Spleen (tissue), 7 donors: ENCODE measurements around the gene TRIM26.

Experiments used
- POLR2A ChIP-seq, 3 donors: fragments of 450-650 bp; IDR thresholded peaks; one replicate each; pipeline ENCODE4 v1.5.1; 2017; ENCODE audit warnings: antibody characterized with exemption in 3 of 3, mild to moderate bottlenecking in 1 of 3
- POLR2AphosphoS5 ChIP-seq, 3 donors: sonication (generic); formaldehyde crosslinking; IDR thresholded peaks; one replicate each; pipeline ENCODE4 v1.5.1; 2017; ENCODE audit warnings: antibody characterized with exemption in 3 of 3
- TF ChIP-seq, protein P1 (sequence below), 11 experiments: fragments of 200-600 bp in 7 of 11; fragments of 450-650 bp in 4 of 11; sonication (generic) in 4 of 11; IDR thresholded peaks in 8 of 11; conservative IDR thresholded peaks in 3 of 11; 1 replicate in 7 of 11; 2 replicates in 4 of 11; pipeline versions ENCODE4 v1.4.0 to v1.8.0; 2016 to 2021; ENCODE audit warnings: antibody characterized with exemption in 11 of 11, inconsistent platforms in 4 of 11, mild to moderate bottlenecking in 1 of 11
- donor health status: DM: no; HTN: no; CAD: no; lungs with moderate emphysema.
- donor health status: DM: no; HTN: no; CAD: no.
- donor health status: DM: no; HTN: no; CAD: no.

DNA sequence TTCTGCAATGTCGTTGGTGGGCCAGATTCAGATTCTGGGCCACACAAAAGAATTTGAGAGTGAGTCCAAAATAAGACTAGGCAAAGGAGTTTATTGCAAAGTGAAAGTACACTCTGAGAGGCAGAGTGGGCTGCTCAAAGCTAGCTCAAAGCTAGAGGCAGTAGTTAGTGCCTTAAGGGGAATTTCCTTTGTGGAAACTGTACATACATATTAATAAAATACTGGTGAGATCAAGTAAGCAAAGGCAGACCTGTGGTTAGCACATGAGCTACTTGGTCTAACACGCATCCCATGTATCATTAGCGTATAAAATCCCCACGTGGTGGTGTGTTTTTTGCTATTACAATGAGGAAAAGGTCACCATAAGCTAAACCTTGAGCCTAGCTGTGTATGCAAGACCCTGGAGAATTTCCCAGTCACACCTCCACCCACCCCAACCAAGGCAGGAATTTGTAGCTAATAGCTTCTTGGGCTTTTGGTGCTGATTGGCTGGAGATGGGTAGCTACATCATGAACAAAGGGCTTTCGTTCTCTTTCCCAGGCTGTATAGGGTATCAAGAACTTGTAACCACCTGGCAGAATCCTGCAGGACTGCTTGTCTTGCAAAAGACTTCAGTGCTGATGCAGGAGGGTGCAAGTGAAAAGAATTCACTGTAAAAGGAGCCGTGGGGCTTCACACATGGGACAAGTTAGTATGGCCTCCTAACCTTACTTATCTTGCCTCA, 14.7 kb upstream of the TRIM26 start:
- TF ChIP-seq, protein P1, sequence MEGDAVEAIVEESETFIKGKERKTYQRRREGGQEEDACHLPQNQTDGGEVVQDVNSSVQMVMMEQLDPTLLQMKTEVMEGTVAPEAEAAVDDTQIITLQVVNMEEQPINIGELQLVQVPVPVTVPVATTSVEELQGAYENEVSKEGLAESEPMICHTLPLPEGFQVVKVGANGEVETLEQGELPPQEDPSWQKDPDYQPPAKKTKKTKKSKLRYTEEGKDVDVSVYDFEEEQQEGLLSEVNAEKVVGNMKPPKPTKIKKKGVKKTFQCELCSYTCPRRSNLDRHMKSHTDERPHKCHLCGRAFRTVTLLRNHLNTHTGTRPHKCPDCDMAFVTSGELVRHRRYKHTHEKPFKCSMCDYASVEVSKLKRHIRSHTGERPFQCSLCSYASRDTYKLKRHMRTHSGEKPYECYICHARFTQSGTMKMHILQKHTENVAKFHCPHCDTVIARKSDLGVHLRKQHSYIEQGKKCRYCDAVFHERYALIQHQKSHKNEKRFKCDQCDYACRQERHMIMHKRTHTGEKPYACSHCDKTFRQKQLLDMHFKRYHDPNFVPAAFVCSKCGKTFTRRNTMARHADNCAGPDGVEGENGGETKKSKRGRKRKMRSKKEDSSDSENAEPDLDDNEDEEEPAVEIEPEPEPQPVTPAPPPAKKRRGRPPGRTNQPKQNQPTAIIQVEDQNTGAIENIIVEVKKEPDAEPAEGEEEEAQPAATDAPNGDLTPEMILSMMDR (IDR thresholded peaks at IDR 0.05 in 8 of 11, conservative IDR thresholded peaks at IDR 0.05 in 3 of 11): no peak
- TF ChIP-seq POLR2AphosphoS5 (IDR thresholded peaks at IDR 0.05): no peak
- TF ChIP-seq POLR2A (IDR thresholded peaks at IDR 0.05): no peak
